Measurements from ENCODE around the gene TM2D3.

The TM2D3 gene, protein sequence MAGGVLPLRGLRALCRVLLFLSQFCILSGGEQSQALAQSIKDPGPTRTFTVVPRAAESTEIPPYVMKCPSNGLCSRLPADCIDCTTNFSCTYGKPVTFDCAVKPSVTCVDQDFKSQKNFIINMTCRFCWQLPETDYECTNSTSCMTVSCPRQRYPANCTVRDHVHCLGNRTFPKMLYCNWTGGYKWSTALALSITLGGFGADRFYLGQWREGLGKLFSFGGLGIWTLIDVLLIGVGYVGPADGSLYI

DNA sequence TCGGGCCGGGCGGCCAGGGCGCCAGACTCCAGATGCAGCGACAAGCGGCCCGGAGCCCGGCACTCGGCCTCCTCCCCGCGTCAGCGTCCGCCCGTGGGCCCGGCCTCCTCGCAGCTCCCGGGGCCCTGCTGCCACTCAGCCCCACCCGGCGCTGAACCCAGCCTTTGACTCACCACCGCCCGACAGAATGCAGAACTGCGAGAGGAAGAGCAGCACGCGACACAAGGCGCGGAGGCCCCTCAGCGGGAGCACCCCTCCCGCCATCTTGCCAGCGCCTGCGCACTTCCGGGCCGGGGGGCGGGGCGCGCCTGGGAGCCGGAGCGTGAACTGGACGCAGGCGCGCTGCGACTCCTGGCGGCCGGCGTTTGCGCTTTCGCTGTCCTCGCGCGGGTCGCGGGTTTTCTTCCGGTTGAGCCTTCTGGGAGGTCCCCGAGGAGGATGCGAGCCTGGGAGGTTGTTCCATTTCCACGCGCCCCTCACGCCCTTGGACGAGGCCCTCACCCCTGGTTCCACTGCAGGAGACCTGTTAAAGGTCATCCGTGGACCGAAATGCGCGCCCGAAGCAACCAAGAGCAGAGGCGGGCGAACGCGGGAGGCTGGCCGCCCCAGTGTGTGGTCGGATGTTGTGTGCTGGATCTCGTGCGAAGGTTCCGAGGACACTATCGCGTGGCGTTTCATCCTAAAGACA, at the start of gene TM2D3:
TM2D3 (minus strand) TSS at position 284 of the 688 bp plus-strand sequence; CDS start at position 264, 20 bp downstream.
- DNase-seq (ENCODE audit: low spot score), result peak; percentile 93

DNA sequence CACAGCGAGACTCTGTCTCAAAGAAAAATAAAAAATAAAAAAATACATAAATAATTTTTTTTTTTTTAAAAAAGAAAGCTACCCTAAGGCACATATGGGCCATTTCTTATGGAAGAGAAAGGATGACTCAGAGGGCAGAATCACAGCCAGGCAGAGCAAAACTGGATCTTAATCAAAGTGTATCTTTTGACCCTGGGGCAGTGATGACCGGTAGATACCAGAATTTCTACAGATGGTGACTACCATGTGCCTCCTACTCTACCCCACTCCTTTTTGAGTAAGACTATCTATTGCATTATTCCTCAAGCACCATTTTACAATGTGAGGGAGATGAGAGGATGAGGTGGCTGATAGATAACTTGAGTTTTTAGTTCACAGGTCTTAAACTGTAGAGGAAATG, 46.1 kb upstream of the TM2D3 start:
- DNase-seq (ENCODE audit: low spot score), result no peak

DNA sequence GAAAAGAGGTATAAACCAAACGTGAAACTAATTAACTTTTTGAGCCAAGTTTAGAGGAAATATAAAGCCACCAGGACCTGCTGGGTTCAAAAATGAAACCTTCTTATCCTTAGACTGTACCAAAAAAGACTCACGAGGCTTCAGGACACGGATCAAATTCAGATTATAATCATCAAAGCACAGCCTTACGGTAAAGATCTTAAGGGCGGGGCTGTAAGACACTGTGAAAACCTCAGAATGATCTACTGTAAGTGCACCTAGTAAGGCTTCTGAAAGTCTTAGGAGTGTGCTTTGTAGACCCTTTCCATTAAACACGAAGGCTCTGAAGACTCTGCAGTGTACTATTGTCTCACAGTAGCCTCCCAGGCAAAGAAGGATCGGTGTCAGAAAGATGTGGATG, 45.3 kb upstream of the TM2D3 start:
- no peak for DNase-seq (ENCODE audit: low spot score)

DNA sequence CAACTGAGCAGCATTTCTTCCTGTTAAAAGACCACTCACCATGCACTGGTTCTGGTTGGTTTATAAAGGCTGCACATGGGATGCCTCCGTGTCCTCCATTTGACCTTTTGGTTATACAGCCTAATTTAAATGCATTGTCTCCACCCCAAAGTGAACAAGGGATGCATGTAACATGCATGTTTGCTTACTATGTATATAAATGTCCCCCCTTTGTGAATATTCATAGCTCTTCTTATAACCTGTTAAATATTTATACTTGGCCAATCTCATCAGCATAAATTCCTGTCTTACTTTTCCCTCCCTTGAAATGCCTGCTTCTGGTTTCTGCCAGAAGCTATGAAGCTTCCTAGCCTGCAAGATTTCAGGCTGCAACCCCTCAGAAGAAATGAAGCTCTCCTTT, 44.6 kb upstream of the TM2D3 start:
- DNase-seq (ENCODE audit: low spot score), result no peak

DNA sequence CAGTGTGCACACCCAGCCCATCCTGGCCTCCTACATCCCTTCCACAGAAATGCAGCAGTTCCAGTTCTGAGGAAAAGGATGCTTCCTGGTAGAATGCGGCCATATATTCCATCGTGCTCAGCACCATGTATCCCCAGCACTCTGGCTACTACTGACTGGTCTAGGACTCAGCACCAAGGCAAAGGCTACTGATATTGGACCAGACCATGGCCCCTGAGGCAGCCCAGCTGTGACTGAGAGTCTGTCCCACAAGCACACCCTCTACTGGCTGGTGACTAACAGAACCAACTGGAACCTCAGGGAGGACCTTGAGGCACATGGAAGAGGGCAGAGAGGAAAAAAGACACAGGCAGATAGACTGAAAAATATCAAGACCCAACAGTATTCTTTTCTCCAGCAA, 42.1 kb upstream of the TM2D3 start:
- DNase-seq (ENCODE audit: low spot score), result no peak

DNA sequence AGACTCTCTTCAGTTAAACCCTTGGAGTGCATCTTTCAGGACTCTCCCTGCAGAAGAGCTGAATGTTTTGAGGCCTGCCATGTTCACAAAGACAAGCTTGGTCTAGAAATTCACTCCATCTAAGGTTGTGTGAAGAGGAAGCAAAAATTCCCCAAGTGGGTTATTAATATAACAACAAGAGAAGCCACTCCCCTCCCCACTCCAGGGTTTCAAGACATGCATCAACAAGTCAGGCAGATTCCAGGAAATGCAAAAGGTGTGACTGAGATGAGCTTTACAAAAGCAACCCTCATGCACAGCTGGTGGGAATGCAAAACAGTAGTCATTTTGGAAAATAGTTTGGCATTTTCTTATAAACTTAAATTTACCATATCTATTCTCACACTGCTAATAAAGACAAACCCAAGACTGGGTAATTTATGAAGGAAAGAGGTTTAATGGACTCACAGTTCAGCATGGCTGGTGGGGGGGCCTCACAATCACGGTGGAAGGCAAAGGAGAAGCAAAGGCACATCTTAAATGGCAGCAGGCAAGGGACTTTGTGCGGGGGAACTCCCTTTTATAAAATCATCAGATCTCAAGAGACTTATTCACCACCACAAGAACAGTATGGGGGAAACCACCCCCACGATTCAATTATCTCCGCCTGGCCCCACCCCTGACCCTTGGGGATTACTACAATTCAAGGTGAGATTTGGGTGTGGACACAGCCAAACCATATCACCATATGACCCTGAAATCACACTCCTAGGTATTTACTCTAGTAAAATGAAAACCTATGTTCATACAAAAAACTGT, 40.8 kb upstream of the TM2D3 start:
- no peak for DNase-seq (ENCODE audit: low spot score)

DNA sequence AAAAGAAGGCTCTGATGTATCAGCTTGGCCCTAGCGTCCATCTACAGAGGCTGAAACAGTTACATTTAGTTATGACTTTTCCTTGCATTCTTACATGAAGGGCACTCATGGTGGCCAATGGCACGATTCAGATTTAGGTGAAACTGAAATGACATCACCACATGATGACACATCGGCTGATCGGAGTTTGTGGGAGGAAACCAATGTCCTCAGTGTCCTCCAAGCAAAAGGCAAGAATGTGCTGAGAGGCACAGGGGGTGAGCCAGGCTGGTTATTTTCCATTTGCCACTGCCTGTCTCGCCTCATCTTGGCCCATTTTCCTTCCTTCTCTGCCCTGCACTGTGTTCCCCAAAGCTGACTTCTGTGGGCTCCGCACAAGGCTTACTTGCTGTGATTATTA, 37.7 kb upstream of the TM2D3 start:
- peak; percentile 56 for DNase-seq (ENCODE audit: low spot score)

DNA sequence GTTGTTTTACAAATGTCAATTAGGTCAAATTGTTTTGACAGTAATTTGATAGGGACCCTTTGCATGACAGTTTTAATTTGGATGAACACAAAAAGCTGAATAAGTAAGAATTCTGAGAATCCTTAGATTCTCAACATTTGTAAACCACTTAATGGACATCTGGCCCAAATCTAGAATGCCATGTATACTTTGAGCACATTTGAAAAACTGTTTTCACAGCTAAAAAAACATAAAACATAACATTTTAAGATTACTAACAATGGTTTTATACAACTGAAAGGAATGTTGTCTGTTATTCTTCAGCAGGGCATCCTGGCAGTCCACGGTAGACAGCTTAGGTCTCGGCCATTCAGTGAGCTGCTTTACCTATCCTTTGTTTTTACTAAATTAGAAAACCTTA, 34.5 kb upstream of the TM2D3 start:
- no peak for DNase-seq (ENCODE audit: low spot score)

DNA sequence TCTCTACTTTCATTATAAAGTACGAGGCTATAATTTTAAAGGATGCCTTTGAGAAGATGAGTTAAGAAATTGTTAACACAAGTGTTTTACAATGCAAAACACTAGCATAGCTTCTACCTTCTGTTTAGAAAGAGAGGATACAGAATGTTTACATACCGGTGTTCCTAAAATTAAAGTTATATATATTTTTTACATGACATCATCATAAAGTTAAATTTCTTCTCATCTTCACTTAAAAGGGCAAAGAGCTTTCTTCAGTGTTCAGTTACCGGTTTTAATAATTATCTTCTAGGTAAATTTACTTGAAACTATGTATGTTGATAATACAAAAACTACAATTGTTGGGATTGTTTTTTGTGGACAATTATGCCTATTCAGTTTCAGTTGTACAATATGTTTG, 32.7 kb upstream of the TM2D3 start:
- no peak for DNase-seq (ENCODE audit: low spot score)

DNA sequence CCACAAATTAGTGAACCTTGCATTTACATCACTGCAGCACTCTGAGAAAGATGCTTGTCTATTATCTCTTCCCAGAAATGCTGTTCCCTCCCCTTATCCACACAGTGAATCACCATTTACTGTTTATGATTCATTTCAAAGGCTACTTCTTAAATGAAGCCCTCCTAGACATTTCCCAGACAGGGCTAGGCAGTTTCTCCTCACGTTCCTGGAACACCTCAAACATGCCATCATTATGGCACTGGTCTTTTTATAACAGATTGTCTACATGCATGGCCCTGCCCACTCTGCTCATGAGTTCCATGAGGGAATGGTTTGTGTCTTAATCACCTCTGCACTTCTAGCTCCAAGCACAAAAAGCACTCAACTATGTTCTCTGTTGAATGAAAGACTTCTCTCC, 32.2 kb upstream of the TM2D3 start:
- DNase-seq (ENCODE audit: low spot score), result no peak

DNA sequence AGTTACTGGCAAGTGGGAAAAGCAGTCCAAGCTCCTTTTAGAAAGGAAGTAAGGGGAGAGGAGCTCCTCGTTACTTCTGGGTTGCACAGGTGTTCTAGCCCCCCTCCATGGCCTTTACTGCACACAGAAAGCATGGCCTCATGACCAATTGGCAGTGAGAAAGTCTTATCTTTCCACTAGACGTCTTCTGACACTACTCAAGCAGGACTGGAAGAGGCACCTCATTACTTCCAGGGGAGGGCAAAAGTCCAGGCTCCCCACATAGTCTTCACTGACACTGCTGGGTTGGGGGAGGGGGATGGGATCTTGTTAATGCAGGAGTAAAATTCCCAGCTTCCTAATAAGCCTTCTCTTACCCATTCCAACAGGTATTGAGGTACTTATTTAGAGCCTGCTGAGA, 27.6 kb upstream of the TM2D3 start:
- DNase-seq (ENCODE audit: low spot score), result no peak

DNA sequence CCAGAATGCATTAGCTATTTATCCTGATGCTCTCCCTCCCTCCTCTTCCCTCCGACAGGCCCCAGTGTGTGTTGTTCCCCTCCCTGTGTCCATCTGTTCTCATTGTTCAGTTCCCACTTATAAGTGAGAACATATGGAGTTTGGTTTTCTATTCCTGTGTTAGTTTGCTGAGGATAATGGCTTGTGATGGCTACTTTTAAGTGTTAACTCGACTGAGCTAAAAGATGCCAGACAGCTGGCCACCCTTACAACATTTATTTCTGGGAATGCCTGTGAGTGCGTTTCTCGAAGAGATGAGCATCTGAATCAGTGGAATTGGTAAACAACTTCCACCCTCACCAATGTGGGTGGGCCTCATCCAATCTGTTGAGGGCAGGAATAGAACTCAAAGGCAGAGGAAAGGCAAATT, 24.7 kb upstream of the TM2D3 start:
- no peak for DNase-seq (ENCODE audit: low spot score)

DNA sequence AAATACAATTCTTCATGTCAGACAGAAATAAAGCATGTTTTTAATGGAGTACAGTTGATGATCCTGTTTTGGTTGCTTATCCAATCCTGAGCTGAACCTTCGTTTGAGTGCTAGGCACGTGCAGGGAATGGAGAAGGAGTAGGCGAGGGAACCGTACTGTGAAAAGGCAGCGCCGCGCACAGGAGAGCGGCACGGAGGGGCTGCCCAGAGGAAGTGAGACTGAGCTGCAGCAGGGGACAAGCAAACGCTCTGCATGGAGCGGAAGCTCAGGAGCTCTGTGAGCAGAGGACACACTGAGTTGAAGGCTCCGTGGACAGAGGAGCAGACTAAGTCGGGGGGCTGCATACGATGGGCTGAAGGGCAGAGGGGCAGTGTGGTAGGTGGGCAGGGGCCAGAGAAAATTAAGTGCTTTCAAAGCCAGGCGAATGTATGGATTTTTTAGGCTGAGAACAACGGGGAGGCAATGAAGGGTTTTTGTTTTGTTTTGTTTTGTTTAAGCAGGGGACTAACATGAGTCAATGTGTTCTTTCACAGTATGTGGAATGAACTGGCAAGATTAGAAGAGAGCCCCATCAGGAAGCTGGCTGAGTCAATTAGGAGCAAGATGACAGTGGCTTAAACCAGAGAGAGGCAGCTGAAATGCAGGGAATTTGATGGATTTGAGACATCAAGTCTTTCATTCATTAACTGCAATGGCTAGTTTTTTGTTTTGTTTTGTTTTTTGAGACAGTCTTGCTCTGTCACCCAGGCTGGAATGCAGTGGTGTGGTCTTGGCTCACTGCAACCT, 23.8 kb upstream of the TM2D3 start:
- DNase-seq (ENCODE audit: low spot score), result peak; percentile 75

DNA sequence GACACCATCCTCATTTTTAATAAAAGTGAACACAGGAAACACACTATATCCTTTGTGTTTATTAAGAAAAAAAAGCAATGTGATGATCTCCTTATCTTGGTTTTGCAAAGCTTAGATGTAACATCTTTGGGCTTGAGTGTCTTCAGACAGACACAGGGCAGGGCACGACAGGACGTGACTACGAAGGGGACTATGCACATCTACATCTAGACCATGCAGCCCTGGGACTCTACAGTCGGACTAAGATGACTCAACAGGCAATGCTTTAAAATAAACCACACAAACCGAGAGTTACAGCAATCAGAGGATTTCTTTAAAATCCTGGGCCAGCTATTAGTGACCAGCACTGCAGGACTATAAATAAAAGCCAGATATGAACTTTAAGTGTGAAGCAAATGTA, 22.8 kb upstream of the TM2D3 start:
- DNase-seq (ENCODE audit: low spot score), result peak; percentile 48

DNA sequence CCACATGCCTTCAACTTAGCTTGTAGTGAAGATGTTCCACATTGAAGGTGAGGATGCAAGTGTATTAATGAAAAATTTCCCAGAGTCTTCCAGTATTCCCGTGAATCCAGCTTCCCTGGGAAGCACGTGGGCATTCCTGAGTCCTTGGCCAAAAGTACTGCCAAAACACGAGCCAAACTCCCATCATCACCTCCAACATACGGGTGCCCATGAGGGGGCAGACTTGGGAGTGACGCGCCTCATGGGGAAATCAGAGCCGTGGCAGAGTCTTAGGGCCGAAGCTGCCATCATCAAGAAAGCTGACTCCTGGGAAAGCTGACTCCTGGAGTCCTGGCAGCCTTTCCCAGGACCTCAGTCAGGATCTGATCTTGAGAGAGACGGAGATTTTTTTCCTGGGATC, 20.1 kb upstream of the TM2D3 start:
- DNase-seq (ENCODE audit: low spot score), result no peak

DNA sequence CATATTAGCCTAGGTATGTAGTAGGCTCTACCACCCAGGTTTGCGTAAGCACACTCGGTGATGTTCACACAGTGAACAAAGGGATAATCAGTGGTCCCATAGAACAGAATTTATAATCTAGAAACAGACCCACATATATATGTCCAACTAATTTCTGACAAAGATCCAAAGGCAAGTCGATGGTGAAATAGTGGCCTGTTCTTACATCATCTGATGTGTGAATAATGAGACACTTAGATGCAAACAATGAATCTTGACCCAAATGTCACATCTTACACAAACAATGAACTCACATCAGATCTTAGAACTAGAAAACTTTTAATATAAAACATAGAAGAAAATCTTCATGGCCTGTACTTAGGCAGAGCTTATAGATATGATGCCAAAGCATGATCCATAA, 17.6 kb upstream of the TM2D3 start:
- no peak for DNase-seq (ENCODE audit: low spot score)

DNA sequence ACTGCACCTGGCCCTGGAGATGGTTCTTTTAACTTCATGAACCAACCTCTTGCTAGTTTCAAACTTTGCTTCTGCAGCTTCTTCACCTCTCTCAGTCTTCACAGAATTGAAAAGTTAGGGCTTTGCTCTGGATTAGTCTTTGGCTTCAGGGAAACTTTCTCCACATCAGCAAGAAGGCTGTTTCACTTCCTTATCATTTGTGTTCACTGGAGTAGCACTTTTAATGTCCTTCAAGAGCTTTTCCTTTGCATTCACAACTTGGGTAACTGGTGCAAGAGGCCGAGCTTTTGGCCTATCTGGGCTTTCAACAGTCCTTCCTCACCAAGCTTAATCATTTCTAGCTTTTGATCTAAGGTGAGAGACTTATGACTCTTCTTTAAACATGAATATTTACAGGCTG, 15.7 kb upstream of the TM2D3 start:
- no peak for DNase-seq (ENCODE audit: low spot score)

DNA sequence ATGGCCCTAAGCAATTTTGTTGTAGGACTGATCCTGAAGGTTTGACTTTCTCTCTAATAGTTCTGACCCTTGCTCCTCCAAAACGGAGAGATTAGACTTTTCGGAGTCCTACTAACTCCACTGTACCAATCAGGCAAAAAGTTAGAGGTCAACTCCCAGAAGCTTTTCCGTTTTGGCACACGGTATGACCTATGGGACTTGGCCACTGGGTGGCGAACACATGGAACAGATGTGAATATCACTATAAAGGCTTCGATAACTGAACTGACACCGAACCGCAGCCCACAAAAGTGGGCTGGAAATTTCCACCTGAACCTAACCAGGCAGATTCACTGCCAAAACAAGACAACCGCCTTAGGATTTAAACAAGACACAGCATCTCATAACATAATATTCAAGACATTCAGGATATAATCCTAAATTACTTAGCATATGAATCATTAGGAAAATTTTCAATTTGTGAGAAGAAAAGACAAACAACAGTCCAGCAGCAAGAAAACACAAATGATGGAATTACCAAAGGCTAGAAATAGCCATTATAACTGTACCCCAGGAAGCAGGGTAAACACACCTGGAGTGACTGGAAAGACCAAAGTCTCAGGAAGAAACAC, 12.2 kb upstream of the TM2D3 start:
- no peak for DNase-seq (ENCODE audit: low spot score)

DNA sequence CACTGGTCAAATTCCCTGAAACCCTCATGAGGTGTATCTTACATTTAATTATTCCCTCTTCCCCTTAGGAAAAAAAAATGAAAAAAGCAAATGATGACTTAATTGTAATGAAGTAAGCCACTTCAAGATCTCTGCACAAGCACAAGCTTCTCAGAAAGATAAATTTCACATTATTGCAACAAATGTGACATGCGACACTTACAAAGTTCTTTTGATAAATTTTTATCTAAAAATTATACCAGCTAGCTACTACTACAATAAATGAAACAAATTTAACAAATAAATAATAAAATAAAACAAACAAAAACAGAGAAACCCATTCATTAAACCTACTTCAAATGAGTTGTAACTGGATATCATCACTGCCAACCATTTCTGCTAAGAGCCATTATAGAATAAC, 10.0 kb upstream of the TM2D3 start:
- DNase-seq (ENCODE audit: low spot score), result no peak

DNA sequence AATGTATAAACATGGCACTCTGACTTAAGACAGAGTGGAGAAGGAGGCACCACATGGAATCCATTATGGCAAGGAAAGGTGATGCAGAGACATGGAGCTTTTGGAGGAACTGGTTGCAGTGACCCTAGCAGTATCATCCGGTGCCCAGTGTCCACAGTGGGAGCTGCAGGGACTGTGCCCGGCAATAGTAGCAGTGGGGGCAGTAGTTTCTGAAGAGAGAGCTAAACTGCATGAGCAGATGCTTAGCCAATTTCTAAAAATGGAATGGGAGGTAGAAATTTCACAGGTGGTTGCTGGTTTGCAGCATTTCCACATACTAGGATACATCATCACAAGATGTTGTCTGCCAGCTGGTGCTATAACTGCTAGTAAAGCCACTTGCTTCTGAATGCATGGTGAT, 7.8 kb upstream of the TM2D3 start:
- DNase-seq (ENCODE audit: low spot score), result no peak

DNA sequence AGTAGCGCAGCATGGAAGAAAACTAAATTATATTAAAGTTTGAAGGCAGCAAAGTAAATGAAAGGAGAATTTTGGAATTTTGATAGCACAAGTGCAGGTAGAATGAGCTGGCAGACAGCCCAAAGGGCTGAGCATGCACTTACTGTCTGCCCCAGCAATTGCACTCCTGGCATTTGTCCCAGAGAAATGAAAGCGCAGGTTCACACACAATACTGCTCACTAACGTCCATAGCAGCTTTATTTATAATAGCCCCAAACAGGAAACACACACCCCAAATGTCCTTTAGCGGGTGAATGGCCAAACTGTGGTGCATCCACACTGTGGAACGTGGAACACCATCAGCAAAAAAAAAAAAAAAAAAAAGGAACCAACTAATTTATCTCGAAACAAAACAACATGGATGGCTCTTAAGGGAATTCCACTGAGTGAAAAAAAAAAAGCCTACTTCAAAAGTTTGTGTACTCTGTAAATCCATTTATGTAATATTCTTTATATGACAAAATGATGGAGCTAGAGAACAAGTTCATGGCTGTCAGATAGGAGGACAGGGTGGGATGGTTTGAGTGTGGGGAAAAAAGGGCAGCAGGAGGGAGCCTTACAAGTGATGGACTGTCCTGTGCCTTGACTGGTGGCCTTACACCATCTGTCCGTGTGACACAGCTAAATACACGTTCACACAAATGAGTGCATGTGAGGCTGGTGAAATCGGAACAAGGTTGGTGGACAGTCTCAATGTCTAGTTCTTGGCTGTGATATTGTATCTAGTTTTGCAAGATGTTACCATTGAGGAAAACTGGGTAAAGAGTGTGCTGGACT, 6.0 kb upstream of the TM2D3 start:
- DNase-seq (ENCODE audit: low spot score), result no peak

All from activated CD4-positive, alpha-beta T cell treated with anti-CD3 and anti-CD28 coated beads, Interleukin-2, Interleukin-4, amounts not matched to agents 100 ng/mL and 50 ng/mL, durations not matched to agents 16 hours and 8 hours (primary cell).